Psoas muscle (tissue), 8 donors: Measurements from ENCODE around the gene DLGAP1. TPM values are rescaled to one million over a fixed set of nuclear protein-coding genes. Genes with fewer than 3 reads are reported as not detected.

Experiments
- ATAC-seq, 4 donors: fragments of 200-7000 bp; cut with Tn5 transposase; one replicate each; pipeline ENCODE4 v1.9.1; 2020; ENCODE audit warnings: moderate library complexity in 3 of 4, mild to moderate bottlenecking in 2 of 4
- DNase-seq, 2 donors: peaks; one replicate each; pipeline ENCODE4 v3.0.0-alpha.2; 2020
- H3K27ac ChIP-seq: fragments of 200-600 bp; one replicate; pipeline ENCODE4 v1.8.0; 2022
- H3K27me3 ChIP-seq, 3 donors: fragments of 200-600 bp in 1 of 3; one replicate each; pipeline versions ENCODE4 v1.6.1 to v1.8.0; 2013 to 2022; ENCODE audit warnings: low read length in 2 of 3, mild to moderate bottlenecking in 2 of 3, moderate library complexity in 1 of 3; ENCODE audit not compliant: insufficient read depth in 3 of 3
- H3K36me3 ChIP-seq, 2 donors: fragments of 200-600 bp in 1 of 2; one replicate each; pipeline versions ENCODE4 v1.6.1 to v1.8.0; 2013 to 2022; ENCODE audit warnings: low read depth in 1 of 2, mild to moderate bottlenecking in 1 of 2, moderate library complexity in 1 of 2; ENCODE audit not compliant: insufficient read depth in 1 of 2
- H3K4me1 ChIP-seq: fragments of 200-600 bp; one replicate; pipeline ENCODE4 v1.8.0; 2022
- H3K4me3 ChIP-seq: fragments of 200-600 bp; one replicate; pipeline ENCODE4 v1.8.0; 2022; ENCODE audit warnings: mild to moderate bottlenecking
- H3K9me3 ChIP-seq: fragments of 200-600 bp; one replicate; pipeline ENCODE4 v1.8.0; 2022
- CTCF ChIP-seq: fragments of 200-600 bp; IDR thresholded peaks from one replicate; pipeline ENCODE4 v1.8.0; 2022; ENCODE audit warnings: antibody characterized with exemption
- WGBS, 3 donors: extraction: QIAGEN DNeasy Blood & Tissue Kit; methylation state at CpG; one replicate each; pipeline versions ENCODE4 v1.1.6 to v1.1.7; 2013; 5-methylcytosine and 5-hydroxymethylcytosine counted together
- intact Hi-C, 2 donors: fragments of 100-400 bp; cut with DNase I; formaldehyde crosslinking; loops; one replicate each; pipeline versions ENCODE4 v1.11.0 to v1.14.2; 2022
- polyA plus RNA-seq, 3 donors: library from polyadenylated mRNA; stranded (reverse); fragments of 200-250 nt; gene quantifications; one replicate each; pipeline ENCODE4 v1.2.3, GENCODE V29; 2013
- total RNA-seq, 4 donors: library from RNA; stranded (reverse); fragmentation: NEBNext Ultra II Directional in 2 of 4; extraction: Animal tissue kit (Norgen Biotek cat#: 25700) in 2 of 4; gene quantifications; one replicate each; pipeline versions ENCODE4 v1.2.1 to v1.2.4, GENCODE V29; 2021 to 2023
- donor health status: healthy with polysubstance abuse.
- donor health status: DM: no; HTN: no; CAD: no; lungs with moderate emphysema.
- donor health status: Bipolar disorder and iron deficiency.
- donor health status: healthy.
- donor health status: DM: yes; HTN: yes; CAD: no.
- donor health status: DM: no; HTN: no; CAD: no.
- donor health status: DM: no; HTN: no; CAD: no.
- donor health status: DM: yes; HTN: yes; CAD: no.

Gene DLGAP1
- total and polyA plus RNA-seq, 7 donors: 0.09 to 0.26 (median 0.16) TPM; not detected in 1

DNA sequence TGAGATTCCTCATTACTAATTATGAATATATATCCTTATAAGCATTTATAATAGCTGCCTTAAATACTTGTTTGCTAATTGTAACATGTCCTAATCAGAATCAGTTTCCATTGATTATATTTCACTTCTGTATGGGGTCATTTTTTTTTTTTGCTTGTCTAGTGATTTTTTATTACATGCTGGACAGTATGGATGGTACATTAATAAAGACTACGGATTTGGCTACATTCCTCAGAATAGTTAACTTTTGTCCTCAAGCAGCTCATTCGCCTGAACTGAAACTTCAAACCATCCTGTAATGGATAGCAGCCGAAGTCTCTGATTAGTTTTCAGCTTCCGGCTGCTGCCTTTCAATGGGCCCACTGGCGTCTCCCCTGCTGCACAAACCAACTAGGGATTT lies 993.4 kb downstream of the DLGAP1 start:
- no peak overlapping the region for H3K27ac ChIP-seq
- no peak for DNase-seq
- H3K9me3 ChIP-seq: no peaks in the 10 kb centered on the region
- peaks cover 5 to 39% of the 10 kb centered on the region in 2 donors for H3K36me3 ChIP-seq
- H3K4me3 ChIP-seq: no peak overlapping the region
- no peak for ATAC-seq
- intact Hi-C loops: no loop called here
- H3K4me1 ChIP-seq: peaks cover 8% of the 10 kb centered on the region
- TF ChIP-seq CTCF: no peak
- no peaks in the 10 kb centered on the region for H3K27me3 ChIP-seq
- WGBS, 3 donors: 93 to 98% (median 96%) methylated on average over 5 of the region's 5 CpGs

GRCh38 chr18:3460823-3461398 lies 994.2 kb downstream of the DLGAP1 start:
- Histone ChIP-seq H3K27me3 (no peaks in the 10 kb centered on the region), H3K9me3 (no peaks in the 10 kb centered on the region), H3K36me3 (peaks cover 12 to 47% of the 10 kb centered on the region in 2 donors), H3K4me1 (peaks cover 12% of the 10 kb centered on the region), H3K27ac (no peak overlapping the region), H3K4me3 (no peak overlapping the region)
- DNase-seq (no peak), ATAC-seq (no peak)
- intact Hi-C loops: no loop called here
- TF ChIP-seq CTCF: no peak
- WGBS, 3 donors: 87 to 89% (median 89%) methylated on average over 4 of the region's 4 CpGs

DNA sequence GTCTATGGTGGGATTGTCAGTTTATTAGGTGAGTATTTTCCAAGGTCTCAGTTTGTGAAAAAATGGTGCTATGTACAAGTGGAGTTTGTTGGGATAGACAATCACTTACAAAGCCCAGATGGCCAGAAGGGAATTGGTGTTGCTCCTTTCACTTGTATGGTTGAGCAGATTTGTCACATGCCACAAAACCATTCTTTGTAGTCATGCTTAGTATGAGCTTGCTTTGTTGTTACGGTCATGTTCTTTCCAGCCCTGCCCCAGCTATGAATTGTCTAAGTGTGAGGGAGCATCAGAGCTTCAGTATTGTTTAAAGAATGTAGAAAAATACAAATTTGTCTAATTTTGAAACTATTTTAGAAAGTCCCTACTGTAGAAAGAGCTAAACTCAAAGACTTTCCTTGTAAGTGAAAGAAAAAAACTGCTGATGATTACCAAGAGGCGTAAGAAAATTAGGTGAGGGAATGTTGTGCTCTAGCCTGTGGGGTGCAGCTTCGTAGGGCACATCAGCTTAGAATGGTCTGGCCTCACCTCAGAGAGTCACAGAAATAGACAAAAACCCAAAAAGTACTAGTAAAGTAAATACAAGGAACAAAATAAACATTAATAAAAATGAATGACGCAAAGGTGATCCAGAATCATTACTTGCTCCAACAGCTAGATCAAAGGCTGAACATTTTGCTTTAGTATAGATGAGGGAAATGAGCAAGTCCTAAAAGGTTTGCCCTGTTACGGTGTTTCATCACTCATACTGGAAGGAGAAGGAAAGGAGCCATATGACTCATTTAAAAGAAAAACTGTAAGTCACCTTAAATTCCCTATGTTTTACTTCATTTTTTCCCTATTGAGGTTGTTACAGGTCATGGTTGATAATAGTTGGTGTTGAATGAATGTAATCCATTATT lies 995.9 kb downstream of the DLGAP1 start:
- TF ChIP-seq CTCF: no peak
- 87 to 95% (median 95%) methylated on average over 5 of the region's 5 CpGs for WGBS, 3 donors
- H3K27ac ChIP-seq: no peak overlapping the region
- intact Hi-C loops: loop anchor here in 1 of 2 donors (5.0 kb wide), 1 partner anchor 68 kb away; no protein-coding TSS in a partner anchor
- no peak overlapping the region for H3K4me3 ChIP-seq
- DNase-seq (no peak), ATAC-seq (no peak)
- H3K9me3 ChIP-seq: no peaks in the 10 kb centered on the region
- no peaks in the 10 kb centered on the region for H3K27me3 ChIP-seq
- H3K36me3 ChIP-seq: peaks cover 15 to 51% of the 10 kb centered on the region in 2 donors
- peaks cover 26% of the 10 kb centered on the region for H3K4me1 ChIP-seq

DNA sequence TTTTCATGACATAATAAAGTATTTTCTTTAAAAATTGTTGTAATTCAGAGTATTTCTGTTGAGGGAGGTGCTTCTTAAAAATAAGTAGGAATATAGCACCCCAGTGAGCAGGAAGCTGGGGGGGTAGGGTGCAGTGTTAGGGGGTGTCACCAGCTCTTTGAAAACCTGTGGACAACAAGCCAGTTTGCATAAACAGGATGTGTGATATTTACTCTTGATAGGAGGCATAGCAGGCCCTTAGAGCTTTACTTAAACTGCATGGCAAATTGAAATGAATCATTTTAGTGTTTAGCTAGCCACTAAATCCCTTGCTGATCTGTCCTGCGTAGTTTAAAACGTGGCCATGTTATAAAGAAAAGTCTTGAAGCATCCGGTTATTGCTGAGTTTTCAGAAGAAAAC lies 996.7 kb downstream of the DLGAP1 start:
- intact Hi-C loops: loop anchor here in 1 of 2 donors (5.0 kb wide), 1 partner anchor 69 kb away; no protein-coding TSS in a partner anchor
- TF ChIP-seq CTCF: no peak
- DNase-seq: no peak
- Histone ChIP-seq H3K27ac (no peak overlapping the region), H3K27me3 (no peaks in the 10 kb centered on the region), H3K9me3 (no peaks in the 10 kb centered on the region), H3K4me3 (no peak overlapping the region), H3K4me1 (peaks cover 27% of the 10 kb centered on the region), H3K36me3 (peaks cover 15 to 51% of the 10 kb centered on the region in 2 donors)
- ATAC-seq: no peak
- 49 to 75% (median 67%) methylated on average over 3 of the region's 3 CpGs for WGBS, 3 donors
